GM23338 (cell line): ENCODE data around the gene GNAI2. TPM values are rescaled to one million over a fixed set of nuclear protein-coding genes. Genes with fewer than 3 reads are reported as not detected.

ENCODE experiments used
- ATAC-seq: fragments of 200-7000 bp; cut with Tn5 transposase; 3 replicates; pipeline ENCODE4 v1.9.1; 2020
- DNase-seq: peaks from one replicate; pipeline ENCODE4 v3.0.0-alpha.2; 2015; ENCODE audit warnings: low spot score
- H2AFZ ChIP-seq: fragments of 200-600 bp; sonication (generic); 2 replicates; pipeline ENCODE4 v1.8.0; 2016; ENCODE audit warnings: antibody characterized with exemption, mild to moderate bottlenecking, moderate library complexity
- H3F3A ChIP-seq: fragments of 200-600 bp; sonication (generic); replicated peaks from 2 replicates; pipeline ENCODE4 v1.8.0; 2017; ENCODE audit warnings: antibody characterized with exemption, mixed run types, low read depth
- H3K27ac ChIP-seq: fragments of 200-600 bp; sonication (generic); 2 replicates; pipeline ENCODE4 v1.6.1; 2016; ENCODE audit warnings: low read depth
- H3K27me3 ChIP-seq: fragments of 200-600 bp; sonication (generic); 2 replicates; pipeline ENCODE4 v1.8.0; 2016; ENCODE audit warnings: mild to moderate bottlenecking, mixed run types, moderate library complexity; ENCODE audit not compliant: insufficient read depth
- H3K36me3 ChIP-seq: fragments of 200-600 bp; sonication (generic); 2 replicates; pipeline ENCODE4 v1.8.0; 2016; ENCODE audit warnings: mild to moderate bottlenecking; ENCODE audit not compliant: insufficient read depth
- H3K4me1 ChIP-seq: fragments of 200-600 bp; sonication (generic); 2 replicates; pipeline ENCODE4 v1.8.0; 2016; ENCODE audit warnings: mild to moderate bottlenecking, moderate library complexity; ENCODE audit not compliant: insufficient read depth
- H3K4me2 ChIP-seq: fragments of 200-600 bp; sonication (generic); 2 replicates; pipeline ENCODE4 v1.7.1; 2017; ENCODE audit warnings: mixed run types
- H3K4me3 ChIP-seq: fragments of 200-600 bp; sonication (generic); 2 replicates; pipeline ENCODE4 v1.6.1; 2016; ENCODE audit warnings: mixed run types
- H3K79me2 ChIP-seq: fragments of 200-600 bp; sonication (generic); replicated peaks from 2 replicates; pipeline ENCODE4 v1.8.0; 2017; ENCODE audit warnings: mild to moderate bottlenecking; ENCODE audit not compliant: insufficient read depth
- H3K9me2 ChIP-seq: fragments of 200-600 bp; sonication (generic); 2 replicates; pipeline ENCODE4 v1.8.0; 2017; ENCODE audit not compliant: insufficient read depth
- H4K20me1 ChIP-seq: fragments of 200-600 bp; sonication (generic); replicated peaks from 2 replicates; pipeline ENCODE4 v1.8.0; 2017; ENCODE audit warnings: mild to moderate bottlenecking; ENCODE audit not compliant: insufficient read depth
- H3K27ac Mint-ChIP-seq: 2 replicates; pipeline ENCODE4 v1.8.0; 2020; ENCODE audit warnings: inconsistent platforms, mild to moderate bottlenecking, moderate library complexity, mixed read lengths
- H3K27me3 Mint-ChIP-seq: 3 replicates; pipeline ENCODE4 v1.8.0; 2022; ENCODE audit warnings: low read depth, mild to moderate bottlenecking, moderate library complexity, mixed read lengths, inconsistent platforms; ENCODE audit not compliant: insufficient read depth, poor library complexity
- H3K36me3 Mint-ChIP-seq: 3 replicates; pipeline ENCODE4 v1.8.0; 2021; ENCODE audit warnings: low read depth, mild to moderate bottlenecking, inconsistent platforms, moderate library complexity, mixed read lengths
- H3K4me1 Mint-ChIP-seq: 3 replicates; pipeline ENCODE4 v1.8.0; 2020; ENCODE audit warnings: mild to moderate bottlenecking, inconsistent platforms, mixed read lengths
- H3K4me3 Mint-ChIP-seq: 3 replicates; pipeline ENCODE4 v1.8.0; 2021; ENCODE audit warnings: moderate library complexity, mild to moderate bottlenecking, inconsistent platforms, mixed read lengths
- H3K9me3 Mint-ChIP-seq: 3 replicates; pipeline ENCODE4 v1.8.0; 2020; ENCODE audit warnings: moderate library complexity, mild to moderate bottlenecking, inconsistent platforms, mixed read lengths
- CREB1 ChIP-seq: fragments of 250-450 bp; sonication (Bioruptor Pico); IDR thresholded peaks from 2 replicates; pipeline ENCODE4 v1.5.0; 2020; ENCODE audit warnings: low read depth, mild to moderate bottlenecking, moderate library complexity
- EZH2 ChIP-seq: fragments of 200-600 bp; sonication (generic); IDR thresholded peaks from one replicate; pipeline ENCODE4 v1.8.0; 2017; ENCODE audit warnings: antibody characterized with exemption, mild to moderate bottlenecking, low read depth; ENCODE audit not compliant: unreplicated experiment
- JUNB ChIP-seq: IDR thresholded peaks from one replicate; pipeline ENCODE4 v1.6.1; 2016; ENCODE audit warnings: antibody characterized with exemption; ENCODE audit not compliant: unreplicated experiment
- POLR2AphosphoS5 ChIP-seq: IDR thresholded peaks from 2 replicates; pipeline ENCODE4 v1.6.1; 2016; ENCODE audit warnings: antibody characterized with exemption, low read depth
- STAT1 ChIP-seq: IDR thresholded peaks from one replicate; pipeline ENCODE4 v1.6.1; 2016; ENCODE audit warnings: antibody characterized with exemption; ENCODE audit not compliant: unreplicated experiment
- ZNF331 ChIP-seq: fragments of 250-450 bp; sonication (Bioruptor Pico); IDR thresholded peaks from 2 replicates; pipeline ENCODE4 v1.5.0; 2020; ENCODE audit warnings: low read depth, mild to moderate bottlenecking, moderate library complexity
- polyA plus RNA-seq: library from polyadenylated mRNA; unstranded; fragments of >200 nt; fragmentation: Nextera tagmentation; extraction: Ambion mirVana; gene quantifications from 2 replicates; pipeline ENCODE4 v1.2.1, GENCODE V29; 2016
- total RNA-seq: library from RNA; depleted of rRNA; stranded (reverse); fragments of >200 nt; shearing (Covaris generic); gene quantifications from 2 replicates; pipeline ENCODE4 v1.2.3, GENCODE V29; 2014
- TF ChIP-seq, protein P1 (sequence below), 2 experiments: fragments of 200-600 bp in 1 of 2; sonication (generic) in 1 of 2; conservative IDR thresholded peaks; 2 replicates each; pipeline versions ENCODE4 v1.5.1 to v1.6.1; 2016 to 2017; ENCODE audit warnings: antibody characterized with exemption in 2 of 2, low read depth in 2 of 2, mild to moderate bottlenecking in 2 of 2, moderate library complexity in 1 of 2
- TF ChIP-seq, protein P2 (sequence below): IDR thresholded peaks from one replicate; pipeline ENCODE4 v1.6.1; 2018; ENCODE audit warnings: antibody characterized with exemption; ENCODE audit not compliant: unreplicated experiment
- TF ChIP-seq, protein P3 (sequence below): IDR thresholded peaks from 2 replicates; pipeline ENCODE4 v1.6.1; 2016; ENCODE audit warnings: antibody characterized with exemption

The GNAI2 gene
- total and polyA plus RNA-seq, 2 experiments from 2014 or later, result 138 to 153 TPM

DNA sequence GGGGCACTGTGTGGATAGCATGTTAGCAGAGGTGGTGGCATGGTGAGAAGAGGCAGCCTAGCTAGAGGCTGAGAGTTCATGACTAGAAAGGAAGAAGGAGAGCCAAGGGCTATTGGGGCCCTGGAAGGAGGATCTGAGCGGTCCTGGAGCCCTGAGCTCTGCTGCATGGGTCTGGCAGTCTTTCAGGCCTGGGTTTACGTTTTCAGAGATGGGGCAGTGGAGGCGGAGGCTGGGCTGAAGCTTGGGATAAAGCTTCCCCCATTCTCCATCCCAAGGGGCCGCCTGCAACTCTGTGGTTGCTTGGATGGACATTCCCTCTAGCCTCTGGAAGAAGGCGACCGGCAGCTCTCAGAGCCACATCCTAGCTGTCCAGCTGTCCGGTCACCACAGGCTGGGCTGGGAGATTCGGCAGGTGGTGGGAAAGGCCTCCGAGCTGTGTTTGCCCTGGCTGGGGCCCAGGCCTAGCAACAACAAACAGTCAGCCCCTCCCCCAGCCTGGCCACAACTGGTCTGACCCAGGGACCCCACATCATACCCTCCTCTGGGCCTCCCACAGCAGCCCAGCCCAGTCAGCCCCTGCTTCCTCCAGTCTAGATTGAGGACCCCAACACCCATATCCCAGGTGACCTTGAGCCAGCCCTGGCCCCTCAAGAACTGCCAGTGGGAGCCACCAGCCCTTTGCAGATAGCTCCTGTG lies 32.7 kb upstream of the GNAI2 start:
- no peak overlapping the region for H3K4me3 Mint-ChIP-seq
- Histone ChIP-seq H3K27ac (no peak overlapping the region), H4K20me1 (no peaks in the 10 kb centered on the region), H3K27me3 (peaks cover 29% of the 10 kb centered on the region), H3K4me1 (no peaks in the 10 kb centered on the region), H3K4me2 (no peak overlapping the region), H2AFZ (no peak overlapping the region), H3K9me2 (no peaks in the 10 kb centered on the region), H3F3A (0 out of 2 replicates have a peak, but pooled peaks cover 4% of the 10 kb centered on the region), H3K79me2 (no peaks in the 10 kb centered on the region), H3K4me3 (no peak overlapping the region), H3K36me3 (no peaks in the 10 kb centered on the region)
- H3K4me1 Mint-ChIP-seq, result peaks cover 14% of the 10 kb centered on the region
- H3K36me3 Mint-ChIP-seq, result no peaks in the 10 kb centered on the region
- DNase-seq, result no peak
- TF ChIP-seq, protein P1, sequence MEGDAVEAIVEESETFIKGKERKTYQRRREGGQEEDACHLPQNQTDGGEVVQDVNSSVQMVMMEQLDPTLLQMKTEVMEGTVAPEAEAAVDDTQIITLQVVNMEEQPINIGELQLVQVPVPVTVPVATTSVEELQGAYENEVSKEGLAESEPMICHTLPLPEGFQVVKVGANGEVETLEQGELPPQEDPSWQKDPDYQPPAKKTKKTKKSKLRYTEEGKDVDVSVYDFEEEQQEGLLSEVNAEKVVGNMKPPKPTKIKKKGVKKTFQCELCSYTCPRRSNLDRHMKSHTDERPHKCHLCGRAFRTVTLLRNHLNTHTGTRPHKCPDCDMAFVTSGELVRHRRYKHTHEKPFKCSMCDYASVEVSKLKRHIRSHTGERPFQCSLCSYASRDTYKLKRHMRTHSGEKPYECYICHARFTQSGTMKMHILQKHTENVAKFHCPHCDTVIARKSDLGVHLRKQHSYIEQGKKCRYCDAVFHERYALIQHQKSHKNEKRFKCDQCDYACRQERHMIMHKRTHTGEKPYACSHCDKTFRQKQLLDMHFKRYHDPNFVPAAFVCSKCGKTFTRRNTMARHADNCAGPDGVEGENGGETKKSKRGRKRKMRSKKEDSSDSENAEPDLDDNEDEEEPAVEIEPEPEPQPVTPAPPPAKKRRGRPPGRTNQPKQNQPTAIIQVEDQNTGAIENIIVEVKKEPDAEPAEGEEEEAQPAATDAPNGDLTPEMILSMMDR (conservative IDR thresholded peaks at IDR 0.05; ENCODE audit: low read depth in 2 of 2), result no peak
- TF ChIP-seq, protein P2, sequence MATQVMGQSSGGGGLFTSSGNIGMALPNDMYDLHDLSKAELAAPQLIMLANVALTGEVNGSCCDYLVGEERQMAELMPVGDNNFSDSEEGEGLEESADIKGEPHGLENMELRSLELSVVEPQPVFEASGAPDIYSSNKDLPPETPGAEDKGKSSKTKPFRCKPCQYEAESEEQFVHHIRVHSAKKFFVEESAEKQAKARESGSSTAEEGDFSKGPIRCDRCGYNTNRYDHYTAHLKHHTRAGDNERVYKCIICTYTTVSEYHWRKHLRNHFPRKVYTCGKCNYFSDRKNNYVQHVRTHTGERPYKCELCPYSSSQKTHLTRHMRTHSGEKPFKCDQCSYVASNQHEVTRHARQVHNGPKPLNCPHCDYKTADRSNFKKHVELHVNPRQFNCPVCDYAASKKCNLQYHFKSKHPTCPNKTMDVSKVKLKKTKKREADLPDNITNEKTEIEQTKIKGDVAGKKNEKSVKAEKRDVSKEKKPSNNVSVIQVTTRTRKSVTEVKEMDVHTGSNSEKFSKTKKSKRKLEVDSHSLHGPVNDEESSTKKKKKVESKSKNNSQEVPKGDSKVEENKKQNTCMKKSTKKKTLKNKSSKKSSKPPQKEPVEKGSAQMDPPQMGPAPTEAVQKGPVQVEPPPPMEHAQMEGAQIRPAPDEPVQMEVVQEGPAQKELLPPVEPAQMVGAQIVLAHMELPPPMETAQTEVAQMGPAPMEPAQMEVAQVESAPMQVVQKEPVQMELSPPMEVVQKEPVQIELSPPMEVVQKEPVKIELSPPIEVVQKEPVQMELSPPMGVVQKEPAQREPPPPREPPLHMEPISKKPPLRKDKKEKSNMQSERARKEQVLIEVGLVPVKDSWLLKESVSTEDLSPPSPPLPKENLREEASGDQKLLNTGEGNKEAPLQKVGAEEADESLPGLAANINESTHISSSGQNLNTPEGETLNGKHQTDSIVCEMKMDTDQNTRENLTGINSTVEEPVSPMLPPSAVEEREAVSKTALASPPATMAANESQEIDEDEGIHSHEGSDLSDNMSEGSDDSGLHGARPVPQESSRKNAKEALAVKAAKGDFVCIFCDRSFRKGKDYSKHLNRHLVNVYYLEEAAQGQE, result no peak
- TF ChIP-seq JUNB (no peak), EZH2 (no peak), CREB1 (CRISPR knock-in tag) (no peak), POLR2AphosphoS5 (no peak), ZNF331 (no peak), STAT1 (no peak)
- TF ChIP-seq, protein P3, sequence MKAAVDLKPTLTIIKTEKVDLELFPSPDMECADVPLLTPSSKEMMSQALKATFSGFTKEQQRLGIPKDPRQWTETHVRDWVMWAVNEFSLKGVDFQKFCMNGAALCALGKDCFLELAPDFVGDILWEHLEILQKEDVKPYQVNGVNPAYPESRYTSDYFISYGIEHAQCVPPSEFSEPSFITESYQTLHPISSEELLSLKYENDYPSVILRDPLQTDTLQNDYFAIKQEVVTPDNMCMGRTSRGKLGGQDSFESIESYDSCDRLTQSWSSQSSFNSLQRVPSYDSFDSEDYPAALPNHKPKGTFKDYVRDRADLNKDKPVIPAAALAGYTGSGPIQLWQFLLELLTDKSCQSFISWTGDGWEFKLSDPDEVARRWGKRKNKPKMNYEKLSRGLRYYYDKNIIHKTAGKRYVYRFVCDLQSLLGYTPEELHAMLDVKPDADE, result no peak
- peaks cover 27% of the 10 kb centered on the region for H3K27me3 Mint-ChIP-seq
- H3K27ac Mint-ChIP-seq, result no peak overlapping the region
- H3K9me3 Mint-ChIP-seq, result no peaks in the 10 kb centered on the region
- no peak for ATAC-seq
